Spleen (tissue), 11 donors: ENCODE data around the gene SLC25A51. TPM values are rescaled to one million over a fixed set of nuclear protein-coding genes. Genes with fewer than 3 reads are reported as not detected.

Experiments
- DNase-seq: peaks from one replicate; pipeline ENCODE4 v3.0.0-alpha.2; 2020
- H3K27ac ChIP-seq, 8 donors: fragments of 200-600 bp; sonication (generic) in 7 of 8; 1 replicate in 4 of 8; 2 replicates in 4 of 8; pipeline versions ENCODE4 v1.5.0 to v1.8.0; 2016 to 2021; ENCODE audit warnings: inconsistent platforms in 4 of 8, mild to moderate bottlenecking in 4 of 8, moderate library complexity in 1 of 8
- H3K27me3 ChIP-seq, 7 donors: fragments of 200-600 bp; sonication (generic) in 6 of 7; replicated peaks in 1 of 7; 1 replicate in 4 of 7; 2 replicates in 3 of 7; pipeline versions ENCODE4 v1.5.0 to v1.8.0; 2016 to 2021; ENCODE audit warnings: inconsistent platforms in 3 of 7, mild to moderate bottlenecking in 1 of 7
- H3K36me3 ChIP-seq, 6 donors: fragments of 200-600 bp; sonication (generic) in 5 of 6; 1 replicate in 4 of 6; 2 replicates in 2 of 6; pipeline versions ENCODE4 v1.5.0 to v1.8.0; 2016 to 2021; ENCODE audit warnings: inconsistent platforms in 2 of 6
- H3K4me1 ChIP-seq, 6 donors: fragments of 200-600 bp; sonication (generic) in 5 of 6; 1 replicate in 3 of 6; 2 replicates in 3 of 6; pipeline versions ENCODE4 v1.5.0 to v1.8.0; 2016 to 2021; ENCODE audit warnings: inconsistent platforms in 3 of 6
- H3K4me3 ChIP-seq, 8 donors: fragments of 200-600 bp; sonication (generic) in 7 of 8; 1 replicate in 4 of 8; 2 replicates in 4 of 8; pipeline versions ENCODE4 v1.5.0 to v1.8.0; 2016 to 2021; ENCODE audit warnings: inconsistent platforms in 4 of 8, mild to moderate bottlenecking in 4 of 8, moderate library complexity in 2 of 8
- H3K9me3 ChIP-seq, 8 donors: fragments of 200-600 bp; sonication (generic) in 7 of 8; 1 replicate in 4 of 8; 2 replicates in 4 of 8; pipeline versions ENCODE4 v1.5.0 to v1.8.0; 2016 to 2021; ENCODE audit warnings: inconsistent platforms in 4 of 8
- POLR2A ChIP-seq, 3 donors: fragments of 450-650 bp; IDR thresholded peaks; one replicate each; pipeline ENCODE4 v1.5.1; 2017; ENCODE audit warnings: antibody characterized with exemption in 3 of 3, mild to moderate bottlenecking in 1 of 3
- POLR2AphosphoS5 ChIP-seq, 3 donors: sonication (generic); formaldehyde crosslinking; IDR thresholded peaks; one replicate each; pipeline ENCODE4 v1.5.1; 2017; ENCODE audit warnings: antibody characterized with exemption in 3 of 3
- WGBS, 5 donors: extraction: QIAGEN DNeasy Blood & Tissue Kit in 3 of 5; methylation state at CpG; one replicate each; pipeline versions ENCODE4 v1.1.5 to v1.1.7; 2013 to 2018; 5-methylcytosine and 5-hydroxymethylcytosine counted together
- intact Hi-C: fragments of 100-400 bp; cut with DNase I; formaldehyde crosslinking; loops from one replicate; pipeline ENCODE4 v1.15.0; 2023; ENCODE audit warnings: low total_unique reads
- polyA plus RNA-seq, 3 donors: library from polyadenylated mRNA; stranded (reverse); fragments of 200-250 nt; gene quantifications; one replicate each; pipeline ENCODE4 v1.2.1, GENCODE V29; 2013
- total RNA-seq, 7 donors: library from RNA; depleted of rRNA in 3 of 7; stranded (reverse); fragments of >200 nt in 3 of 7; fragmentation: NEBNext Ultra II Directional in 4 of 7; extraction: Animal tissue kit (Norgen Biotek cat#: 25700) in 4 of 7; gene quantifications; one replicate each; pipeline versions ENCODE4 v1.1.0 to v1.2.1, GENCODE V29; 2016 to 2021
- TF ChIP-seq, protein P1 (sequence below), 11 experiments: fragments of 200-600 bp in 7 of 11; fragments of 450-650 bp in 4 of 11; sonication (generic) in 4 of 11; IDR thresholded peaks in 8 of 11; conservative IDR thresholded peaks in 3 of 11; 1 replicate in 7 of 11; 2 replicates in 4 of 11; pipeline versions ENCODE4 v1.4.0 to v1.8.0; 2016 to 2021; ENCODE audit warnings: antibody characterized with exemption in 11 of 11, inconsistent platforms in 4 of 11, mild to moderate bottlenecking in 1 of 11
- donor health status: healthy with polysubstance abuse.
- donor health status: DM: no; HTN: no; CAD: no; lungs with moderate emphysema.
- donor health status: DM: no; HTN: no; CAD: no.
- donor health status: Bipolar disorder and iron deficiency.
- donor health status: healthy.
- donor health status: DM: no; HTN: no; CAD: no.
- donor health status: DM: yes; HTN: yes; CAD: no.

SLC25A51 gene
- total and polyA plus RNA-seq, 10 donors, result 3.7 to 36.9 (median 25.4) TPM

- WGBS, 5 donors, result 69 to 80% (median 76%) methylated on average over 13 of the region's 13 CpGs
- intact Hi-C loops, result no loop called here
- Histone ChIP-seq H3K9me3 (peaks cover 0 to 7% (median 0%) of the 10 kb centered on the region in 8 donors), H3K27ac (no peak overlapping the region), H3K27me3 (no peaks in the 10 kb centered on the region), H3K36me3 (no peaks in the 10 kb centered on the region), H3K4me3 (no peak overlapping the region), H3K4me1 (peaks cover 0 to 38% (median 12%) of the 10 kb centered on the region in 6 donors)
- DNase-seq, result no peak
- TF ChIP-seq POLR2AphosphoS5 (IDR thresholded peaks at IDR 0.05), result no peak
- TF ChIP-seq, protein P1, sequence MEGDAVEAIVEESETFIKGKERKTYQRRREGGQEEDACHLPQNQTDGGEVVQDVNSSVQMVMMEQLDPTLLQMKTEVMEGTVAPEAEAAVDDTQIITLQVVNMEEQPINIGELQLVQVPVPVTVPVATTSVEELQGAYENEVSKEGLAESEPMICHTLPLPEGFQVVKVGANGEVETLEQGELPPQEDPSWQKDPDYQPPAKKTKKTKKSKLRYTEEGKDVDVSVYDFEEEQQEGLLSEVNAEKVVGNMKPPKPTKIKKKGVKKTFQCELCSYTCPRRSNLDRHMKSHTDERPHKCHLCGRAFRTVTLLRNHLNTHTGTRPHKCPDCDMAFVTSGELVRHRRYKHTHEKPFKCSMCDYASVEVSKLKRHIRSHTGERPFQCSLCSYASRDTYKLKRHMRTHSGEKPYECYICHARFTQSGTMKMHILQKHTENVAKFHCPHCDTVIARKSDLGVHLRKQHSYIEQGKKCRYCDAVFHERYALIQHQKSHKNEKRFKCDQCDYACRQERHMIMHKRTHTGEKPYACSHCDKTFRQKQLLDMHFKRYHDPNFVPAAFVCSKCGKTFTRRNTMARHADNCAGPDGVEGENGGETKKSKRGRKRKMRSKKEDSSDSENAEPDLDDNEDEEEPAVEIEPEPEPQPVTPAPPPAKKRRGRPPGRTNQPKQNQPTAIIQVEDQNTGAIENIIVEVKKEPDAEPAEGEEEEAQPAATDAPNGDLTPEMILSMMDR (IDR thresholded peaks at IDR 0.05 in 8 of 11, conservative IDR thresholded peaks at IDR 0.05 in 3 of 11), result no peak
- no peak for TF ChIP-seq POLR2A (IDR thresholded peaks at IDR 0.05)
These were observed 23.9 kb upstream of the SLC25A51 start for GRCh38 chr9:37927601-37928551.

DNA sequence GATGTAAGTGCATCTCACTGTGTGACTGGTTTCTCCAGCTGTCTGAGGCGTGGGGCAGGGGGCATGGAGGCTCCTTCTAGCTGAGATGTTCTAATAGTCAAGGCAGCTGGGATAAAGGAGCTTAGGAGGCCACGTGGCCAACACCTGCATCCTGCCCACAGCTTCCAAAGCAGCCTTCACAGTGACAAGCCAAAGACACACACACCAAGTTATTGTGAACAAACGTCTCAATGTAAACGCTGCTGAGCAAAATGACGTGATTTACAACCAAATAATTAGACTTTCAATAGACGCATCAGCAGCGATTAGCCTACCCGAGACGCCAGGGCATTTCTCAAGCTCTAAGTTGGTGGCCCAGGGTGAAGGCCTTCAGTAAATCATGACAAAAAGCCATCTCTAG, 23.2 kb upstream of the SLC25A51 start:
- H3K4me3 ChIP-seq, result no peak overlapping the region
- no peak for DNase-seq
- H3K4me1 ChIP-seq, result peaks cover 0 to 38% (median 12%) of the 10 kb centered on the region in 6 donors
- H3K27ac ChIP-seq, result no peak overlapping the region
- intact Hi-C loops, result no loop called here
- peaks cover 0 to 7% (median 0%) of the 10 kb centered on the region in 8 donors for H3K9me3 ChIP-seq
- WGBS, 5 donors, result 72 to 84% (median 80%) methylated on average over 9 of the region's 9 CpGs
- no peaks in the 10 kb centered on the region for H3K27me3 ChIP-seq
- no peaks in the 10 kb centered on the region for H3K36me3 ChIP-seq
- TF ChIP-seq POLR2AphosphoS5 (IDR thresholded peaks at IDR 0.05) (no peak), POLR2A (IDR thresholded peaks at IDR 0.05) (no peak)
- TF ChIP-seq, protein P1 (IDR thresholded peaks at IDR 0.05 in 8 of 11, conservative IDR thresholded peaks at IDR 0.05 in 3 of 11), result no peak

DNA sequence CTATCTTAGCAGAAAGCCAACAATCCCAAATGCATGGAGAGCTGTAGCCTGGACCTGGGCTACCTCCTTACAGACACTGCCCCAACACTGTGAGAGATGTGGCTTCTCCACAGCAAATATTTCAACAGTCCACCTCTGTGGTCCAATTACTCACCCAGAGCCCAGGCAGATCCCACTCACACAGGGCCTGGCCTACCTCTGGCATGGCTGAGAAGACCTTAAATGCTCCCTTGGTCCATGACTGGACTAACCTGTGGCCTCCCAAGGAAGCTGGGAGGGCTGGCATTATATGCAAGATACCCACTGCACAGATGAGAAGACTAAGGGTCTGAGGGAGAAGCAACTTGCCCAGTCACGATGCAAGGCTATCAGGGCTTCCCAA, 22.8 kb upstream of the SLC25A51 start:
- DNase-seq, result no peak
- intact Hi-C loops, result no loop called here
- H3K4me3 ChIP-seq, result no peak overlapping the region
- H3K27me3 ChIP-seq, result no peaks in the 10 kb centered on the region
- peaks cover 0 to 7% (median 0%) of the 10 kb centered on the region in 8 donors for H3K9me3 ChIP-seq
- H3K4me1 ChIP-seq, result peaks cover 0 to 38% (median 12%) of the 10 kb centered on the region in 6 donors
- no peak overlapping the region for H3K27ac ChIP-seq
- TF ChIP-seq POLR2AphosphoS5 (IDR thresholded peaks at IDR 0.05) (no peak), POLR2A (IDR thresholded peaks at IDR 0.05) (no peak)
- TF ChIP-seq, protein P1 (IDR thresholded peaks at IDR 0.05 in 8 of 11, conservative IDR thresholded peaks at IDR 0.05 in 3 of 11), result no peak
- WGBS, 5 donors, result 60 to 100% (median 90%) methylated on average over 1 of the region's 1 CpG
- no peaks in the 10 kb centered on the region for H3K36me3 ChIP-seq
